ENCODE results near the gene PIGU.
A peak's percentile ranks its signal among the peaks of the same experiment; 100 is the strongest.
"Not testable (repeated sequence)": the region's sequence is repeated elsewhere in the genome, so short reads cannot be mapped to it uniquely, and the experiment has no call there.

The PIGU gene

DNA sequence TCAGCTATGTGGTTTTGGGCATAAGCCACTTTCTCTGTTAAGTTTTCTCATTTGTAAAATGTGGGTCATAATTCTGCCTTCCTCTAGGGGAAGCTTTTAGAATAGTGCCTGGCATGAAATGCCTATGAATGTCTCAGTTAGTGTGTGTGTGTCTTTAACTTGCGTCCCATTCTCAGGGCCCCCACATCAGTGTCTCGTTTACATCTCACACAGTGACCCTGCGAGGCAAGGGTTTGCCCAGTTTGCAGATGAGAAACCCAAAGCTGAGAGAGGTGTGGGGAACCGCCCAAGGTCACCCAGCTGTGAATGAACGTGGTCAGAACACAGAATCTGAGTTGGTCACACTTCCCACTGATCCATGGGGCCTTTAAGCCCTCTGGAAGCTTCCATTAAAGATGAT, 146.6 kb downstream of the PIGU start:
- no peak overlapping the region for H3K4me3 ChIP-seq (ENCODE audit: low read length)
- TF ChIP-seq ZNF274 (IDR thresholded peaks at IDR 0.05; ENCODE audit: low read depth, low read length) = no peak

DNA sequence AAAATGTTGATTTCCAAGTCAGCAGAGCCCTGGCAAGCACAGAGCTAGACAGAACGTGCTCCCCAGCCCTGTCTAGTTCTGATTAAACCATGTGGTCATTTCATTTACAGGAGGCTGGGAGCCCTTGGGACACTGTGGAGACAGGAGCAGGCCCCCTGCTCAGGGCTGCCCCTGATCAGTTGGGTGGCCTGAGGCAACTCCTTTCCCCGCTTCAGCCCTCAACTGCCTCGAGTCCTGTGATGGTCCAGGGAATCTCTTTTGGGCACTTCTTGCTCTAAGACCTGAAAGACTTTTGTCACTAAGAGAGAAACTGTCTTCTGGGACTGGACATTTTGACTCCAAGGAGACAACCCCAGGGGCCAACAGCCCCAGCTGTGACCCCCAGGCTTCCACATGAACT, 147.2 kb downstream of the PIGU start:
- no peak for TF ChIP-seq ZNF274 (IDR thresholded peaks at IDR 0.05; ENCODE audit: low read depth, low read length)
- H3K4me3 ChIP-seq (ENCODE audit: low read length) = no peak overlapping the region

DNA sequence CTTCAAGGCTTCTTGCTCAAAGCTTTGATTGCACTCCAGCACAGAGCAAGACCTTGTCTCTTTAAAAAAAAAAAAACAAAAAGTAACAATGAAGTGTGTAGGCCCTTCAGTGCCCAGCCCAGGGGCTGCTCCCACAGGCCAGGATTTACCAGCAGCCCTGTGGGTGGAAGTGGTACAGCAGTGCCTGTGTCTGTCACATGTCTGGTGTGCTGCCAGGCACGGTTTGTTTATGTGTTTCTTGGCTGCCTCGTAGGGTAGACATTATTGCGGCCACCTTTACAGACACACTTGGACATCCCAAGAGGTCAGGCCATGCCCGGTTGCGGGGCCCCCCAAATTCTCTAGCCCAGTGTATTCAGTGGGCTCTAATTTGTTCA, 148.0 kb downstream of the PIGU start:
- TF ChIP-seq ZNF274 (IDR thresholded peaks at IDR 0.05; ENCODE audit: low read depth, low read length) = no peak
- no peak overlapping the region for H3K4me3 ChIP-seq (ENCODE audit: low read length)

DNA sequence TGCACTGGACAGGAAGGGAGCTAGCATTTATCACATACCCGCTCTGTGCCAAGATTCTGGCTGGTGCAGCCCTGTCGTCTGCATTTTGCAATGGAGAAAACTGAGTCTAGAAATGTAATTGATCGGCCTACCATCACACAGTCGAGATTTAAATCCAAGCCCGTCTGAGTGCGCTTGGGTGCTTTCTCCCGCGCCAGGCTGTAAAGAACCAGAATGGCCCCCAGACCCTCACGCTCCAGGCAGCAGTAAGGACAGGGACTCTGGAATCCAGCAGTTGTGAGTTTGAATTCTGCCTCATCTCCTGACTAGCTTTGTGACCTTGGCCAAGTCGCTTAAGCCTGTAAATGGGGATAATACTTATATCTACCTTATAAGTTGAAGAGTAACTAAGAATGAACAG, 149.9 kb downstream of the PIGU start:
- TF ChIP-seq ZNF274 (IDR thresholded peaks at IDR 0.05; ENCODE audit: low read depth, low read length) = no peak
- H3K4me3 ChIP-seq (ENCODE audit: low read length) = no peak overlapping the region

DNA sequence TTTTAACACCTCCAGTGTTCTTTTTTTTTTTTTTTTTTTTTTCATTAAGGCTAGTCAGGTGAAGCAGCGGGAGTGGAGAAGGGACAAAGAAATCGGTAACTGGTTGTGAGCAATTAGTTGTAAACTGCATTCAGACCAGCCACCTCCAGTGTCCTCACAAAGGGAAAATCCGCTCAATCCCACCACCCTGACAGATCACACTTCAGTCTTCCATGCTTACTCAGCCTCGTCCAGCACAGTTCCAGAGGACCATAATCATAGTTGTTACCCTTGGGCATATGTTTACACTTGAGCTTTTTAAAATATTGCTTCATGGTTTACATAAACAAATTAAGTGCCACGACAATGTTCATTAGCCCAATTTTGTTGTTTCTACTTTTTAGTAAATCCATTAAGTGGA, 150.4 kb downstream of the PIGU start:
- no peak overlapping the region for H3K4me3 ChIP-seq (ENCODE audit: low read length)

DNA sequence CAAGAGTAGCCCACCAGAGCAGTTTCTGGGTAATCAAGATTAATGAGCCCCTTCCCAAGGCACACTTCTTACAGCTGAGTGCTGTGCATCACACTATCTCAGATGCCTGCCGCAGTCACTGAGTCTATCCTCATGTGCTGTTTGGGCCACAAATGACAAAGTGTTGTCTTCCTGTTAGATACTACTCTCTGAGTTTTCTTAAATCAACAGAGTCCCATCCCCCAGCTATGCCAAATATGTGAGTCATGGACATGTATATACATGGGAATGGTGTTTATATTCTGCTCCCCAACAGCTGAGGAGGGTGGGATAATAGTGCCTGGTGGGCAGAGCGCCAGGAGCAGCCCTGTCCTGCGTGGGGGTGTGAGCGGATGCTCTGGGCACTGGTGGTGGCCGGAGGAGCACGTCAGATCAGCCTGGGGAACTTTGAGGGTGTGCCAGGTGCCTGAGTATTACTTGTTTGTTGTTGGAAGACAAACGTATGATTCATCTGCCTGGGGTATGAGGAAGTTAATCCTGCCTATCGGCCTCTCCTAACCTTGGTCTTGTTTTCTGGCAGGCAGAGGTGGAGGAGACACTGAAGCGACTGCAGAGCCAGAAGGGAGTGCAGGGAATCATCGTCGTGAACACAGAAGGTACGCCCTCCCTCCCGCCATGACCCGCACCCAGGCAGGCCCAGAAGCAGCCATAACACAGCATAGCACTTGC, 151.0 kb downstream of the PIGU start:
- no peak for TF ChIP-seq ZNF274 (IDR thresholded peaks at IDR 0.05; ENCODE audit: low read depth, low read length)
- H3K4me3 ChIP-seq (ENCODE audit: low read length) = no peak overlapping the region

More for the DNA sequence above, 150.4 kb downstream of the PIGU start:
- no peak for TF ChIP-seq ZNF274 (IDR thresholded peaks at IDR 0.05; ENCODE audit: low read depth, low read length)

DNA sequence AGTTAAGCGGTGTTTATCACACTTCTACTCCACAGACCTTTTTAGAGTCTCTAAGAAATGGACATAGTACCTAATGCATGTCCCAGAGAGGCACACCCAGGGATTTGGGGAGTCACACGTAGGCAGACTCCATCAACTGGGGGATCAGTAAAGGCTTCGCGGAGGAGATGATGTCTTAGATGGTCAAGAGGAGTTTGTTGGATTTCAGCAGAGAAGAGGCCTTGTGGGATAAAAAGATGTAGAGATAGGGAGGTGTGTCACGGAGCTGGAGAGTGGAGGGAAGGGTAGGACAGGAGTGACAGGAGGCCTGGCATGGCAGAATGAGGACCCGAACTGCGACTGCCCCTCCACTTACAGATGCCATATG, 151.6 kb downstream of the PIGU start:
- no peak for TF ChIP-seq ZNF274 (IDR thresholded peaks at IDR 0.05; ENCODE audit: low read depth, low read length)

DNA sequence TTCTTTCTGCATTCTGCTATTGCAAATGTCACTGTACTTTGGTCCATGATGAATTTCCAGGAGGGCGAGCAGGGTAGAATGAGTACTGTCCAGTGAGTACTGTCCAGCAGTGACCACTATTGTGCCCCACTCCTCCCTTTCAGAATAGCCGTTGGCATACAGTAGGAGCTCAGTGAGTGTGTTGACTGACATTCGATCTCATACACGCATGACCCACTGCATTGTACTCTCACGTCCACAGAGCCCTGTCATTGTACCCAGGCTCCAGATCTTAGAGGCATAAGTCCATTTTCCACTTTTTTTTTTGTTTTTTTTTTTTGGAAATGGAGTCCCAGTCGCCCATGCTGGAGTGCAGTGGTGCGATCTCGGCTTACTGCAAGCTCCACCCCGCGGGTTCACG, 152.5 kb downstream of the PIGU start:
- H3K4me3 ChIP-seq (ENCODE audit: low read length) = no peak overlapping the region
- TF ChIP-seq ZNF274 (IDR thresholded peaks at IDR 0.05; ENCODE audit: low read depth, low read length) = no peak

More for the DNA sequence above, 151.6 kb downstream of the PIGU start:
- H3K4me3 ChIP-seq (ENCODE audit: low read length) = no peak overlapping the region

DNA sequence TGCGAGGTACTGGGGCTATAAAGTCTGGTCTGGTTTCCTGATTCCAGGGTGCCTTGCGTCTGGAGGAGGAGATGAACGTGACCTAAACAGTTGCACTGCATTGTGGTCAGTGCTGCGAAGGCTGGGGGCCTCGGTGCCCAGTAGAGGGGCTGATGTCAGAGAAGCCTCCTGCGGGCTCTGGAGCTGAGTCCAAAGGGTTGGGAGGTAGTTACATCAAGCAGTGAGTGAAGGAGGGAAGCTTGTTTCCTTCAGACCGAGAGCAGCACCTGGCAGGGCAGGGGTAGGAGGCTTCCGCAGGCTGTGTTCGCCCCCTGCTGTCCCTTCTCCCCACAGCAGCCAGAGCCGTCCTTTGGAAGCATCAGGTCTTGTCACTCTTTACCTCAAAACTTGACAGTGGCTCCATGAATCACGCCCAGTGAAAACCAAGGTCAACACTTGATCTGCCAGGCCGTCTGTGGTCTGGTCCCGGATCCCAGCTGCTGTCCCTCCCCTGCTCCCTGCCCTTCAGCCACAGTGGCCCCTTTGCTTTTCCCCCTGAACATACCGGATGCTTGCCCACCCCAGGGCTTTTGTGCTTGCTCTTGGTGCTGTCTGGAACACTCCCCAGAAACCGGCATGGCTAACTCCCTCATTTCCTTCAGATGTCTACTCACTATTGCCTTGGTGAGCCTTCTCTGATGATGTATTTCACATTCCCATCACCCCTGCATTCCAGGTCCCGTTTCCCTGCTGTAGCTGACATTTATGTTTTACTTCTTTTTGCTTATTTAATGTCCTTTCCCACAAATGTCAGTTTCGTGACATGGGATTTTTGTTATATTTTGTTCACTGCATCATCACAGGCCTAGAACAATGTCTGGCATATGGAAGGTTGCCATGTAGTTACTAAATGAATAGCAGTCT, 153.7 kb downstream of the PIGU start:
- TF ChIP-seq ZNF274 (IDR thresholded peaks at IDR 0.05; ENCODE audit: low read depth, low read length) = no peak
- no peak overlapping the region for H3K4me3 ChIP-seq (ENCODE audit: low read length)

DNA sequence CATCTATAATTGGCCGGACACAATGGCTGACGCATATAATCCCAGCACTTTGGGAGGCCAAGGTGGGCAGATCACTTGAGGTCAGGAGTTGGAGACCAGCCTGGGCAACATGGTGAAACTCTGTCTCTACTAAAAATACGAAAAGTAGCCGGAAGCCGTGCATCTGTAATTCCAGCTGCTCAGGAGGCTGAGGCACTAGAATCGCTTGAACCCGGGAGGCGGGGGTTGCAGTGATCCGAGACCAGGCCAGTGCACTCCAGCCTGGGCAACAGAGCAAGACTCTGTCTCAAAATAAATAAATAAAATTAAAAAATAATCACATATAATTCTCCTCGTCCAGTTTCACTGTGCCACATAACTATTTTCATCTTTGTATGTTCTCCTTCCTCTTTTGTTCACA, 157.1 kb downstream of the PIGU start:
- H3K4me3 ChIP-seq (ENCODE audit: low read length) = not testable (repeated sequence)

DNA sequence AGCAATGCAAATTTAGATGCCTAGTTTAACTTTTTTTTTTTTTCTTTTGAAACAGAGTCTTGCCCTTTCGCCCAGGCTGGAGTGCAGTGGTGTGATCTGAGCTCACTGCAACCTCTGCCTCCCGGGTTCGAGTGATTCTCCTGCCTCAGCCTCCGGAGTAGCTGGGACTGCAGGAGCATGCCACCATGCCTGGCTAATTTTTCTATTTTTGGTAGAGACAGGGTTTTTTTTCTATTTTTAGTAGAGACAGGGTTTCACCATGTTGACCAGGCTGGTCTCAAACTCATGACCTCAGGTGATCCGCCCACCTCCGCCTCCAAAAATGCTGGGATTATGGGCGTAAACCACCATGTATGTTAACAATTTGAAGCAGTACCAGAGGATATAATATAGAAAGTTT, 158.0 kb downstream of the PIGU start:
- H3K4me3 ChIP-seq (ENCODE audit: low read length) = not testable (repeated sequence)

DNA sequence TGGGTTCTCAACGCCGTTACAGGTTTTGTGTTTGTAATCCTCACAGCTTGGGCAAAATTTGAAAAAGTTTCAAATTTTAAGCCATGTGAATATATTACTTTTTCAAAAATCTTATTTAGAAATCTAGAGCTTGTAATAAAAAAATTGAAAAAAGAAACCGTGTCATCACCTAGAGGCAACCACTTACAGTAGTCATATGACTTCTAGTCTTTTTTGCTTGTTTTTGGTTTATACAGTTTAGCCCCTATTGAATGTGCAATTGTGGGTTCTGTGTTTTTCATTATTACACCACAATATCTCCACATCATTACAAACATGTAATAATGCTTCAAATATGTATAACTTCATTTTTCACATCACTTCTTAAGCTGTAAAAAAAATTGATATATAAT, 159.8 kb downstream of the PIGU start:
- TF ChIP-seq ZNF274 (IDR thresholded peaks at IDR 0.05; ENCODE audit: low read depth, low read length) = no peak
- H3K4me3 ChIP-seq (ENCODE audit: low read length) = peak overlapping the region; percentile 92

DNA sequence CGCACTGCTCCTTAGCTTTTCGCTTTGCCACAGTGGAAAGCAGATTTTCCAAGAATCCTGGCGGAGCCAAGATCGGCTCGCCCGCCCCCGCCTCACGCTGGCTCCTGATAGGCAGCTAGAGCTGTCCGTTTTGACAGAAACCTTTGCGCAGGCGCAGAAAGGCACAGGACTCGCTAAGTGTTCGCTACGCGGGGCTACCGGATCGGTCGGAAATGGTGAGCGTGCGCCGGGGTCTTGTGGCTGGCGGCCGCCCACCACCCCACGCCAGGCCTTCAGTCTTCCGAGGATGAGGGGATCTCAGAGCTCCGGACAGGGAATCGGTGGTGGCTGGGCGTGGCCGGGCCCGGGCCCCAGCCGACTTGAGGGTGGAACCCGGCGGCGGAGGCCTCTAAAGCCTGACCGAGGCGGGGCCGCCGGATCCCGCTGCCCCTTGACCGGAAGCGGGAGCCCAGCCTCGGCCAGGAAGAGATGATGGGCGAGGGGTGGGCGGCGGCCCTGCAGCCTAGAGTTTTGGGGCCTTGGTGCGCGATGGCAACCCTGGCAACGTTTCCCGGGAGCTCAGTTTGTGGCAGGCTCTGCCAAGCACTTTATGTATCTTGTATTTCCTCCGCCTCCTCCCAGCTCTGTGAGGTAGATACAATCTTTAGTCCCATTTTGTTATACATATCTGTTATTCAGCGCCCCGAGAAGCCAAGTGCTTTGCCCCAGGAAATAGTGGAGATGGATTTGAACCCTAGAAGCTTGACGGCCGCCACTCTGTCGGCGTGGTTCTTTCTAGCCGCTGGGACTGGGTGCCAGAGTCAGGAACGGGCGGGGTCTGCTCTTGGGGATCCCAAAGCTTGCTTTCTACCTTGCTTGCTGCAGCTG, 160.4 kb downstream of the PIGU start, which contains the start of gene DYNLRB1:
Gene DYNLRB1, plus strand, starts transcription at position 176 of the 867 bp plus-strand sequence. Its CDS starts 37 bp downstream, at position 213.
- peak within 1 kb of the TSS; percentile 92 for H3K4me3 ChIP-seq (ENCODE audit: low read length)
- no peak for TF ChIP-seq ZNF274 (IDR thresholded peaks at IDR 0.05; ENCODE audit: low read depth, low read length)

DNA sequence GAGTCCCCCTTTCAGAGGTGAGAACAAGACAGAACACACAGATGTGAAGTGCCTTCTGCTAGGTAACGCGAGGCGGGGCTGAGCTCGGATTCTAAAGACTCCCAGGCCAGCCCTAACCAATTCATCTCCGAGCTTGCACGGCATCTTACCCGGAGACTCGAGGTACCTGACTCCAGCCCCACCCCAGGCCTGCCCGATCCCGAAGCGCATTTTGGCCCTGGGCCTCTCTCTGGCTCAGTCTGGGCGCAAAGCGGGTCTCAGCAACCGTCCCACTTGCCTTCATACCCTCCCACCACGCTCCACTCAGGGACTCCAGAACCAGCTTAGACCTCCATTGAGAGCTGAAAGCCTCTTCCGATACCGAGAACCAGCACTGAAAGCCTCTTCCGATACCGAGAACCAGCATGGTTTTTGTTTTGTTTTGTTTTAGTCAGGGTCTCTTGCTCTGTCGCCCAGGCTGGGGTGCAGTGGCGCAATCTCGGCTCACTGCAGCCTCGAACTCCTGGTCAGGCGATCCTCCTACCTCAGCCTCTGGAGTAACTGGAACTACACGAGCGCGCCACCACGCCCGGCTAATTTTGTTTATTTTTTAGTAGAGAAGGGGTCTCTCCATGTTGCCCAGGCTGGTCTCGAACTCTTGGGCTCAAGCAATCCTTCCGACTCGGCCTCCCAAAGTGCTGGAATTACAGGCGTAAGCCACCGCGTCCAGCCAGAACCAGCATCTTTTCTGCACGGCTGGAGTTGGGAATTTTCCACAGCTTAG, 161.2 kb downstream of the PIGU start:
- TF ChIP-seq ZNF274 (IDR thresholded peaks at IDR 0.05; ENCODE audit: low read depth, low read length) = no peak
- H3K4me3 ChIP-seq (ENCODE audit: low read length) = peak overlapping the region; percentile 92

Measured in GM08714 (cell line).